Measurements from ENCODE around the gene ASIC4. TPM values are rescaled to one million over a fixed set of nuclear protein-coding genes. Genes with fewer than 3 reads are reported as not detected.
A peak's percentile ranks its signal among the peaks of the same experiment; 100 is the strongest.

ASIC4 gene
- total and polyA plus RNA-seq, 9 of the 15 experiments (the other 6 are each of a cell fraction or from before 2014, with no cell fraction given): 0.07 to 19.2 (median 4.8) TPM

DNA sequence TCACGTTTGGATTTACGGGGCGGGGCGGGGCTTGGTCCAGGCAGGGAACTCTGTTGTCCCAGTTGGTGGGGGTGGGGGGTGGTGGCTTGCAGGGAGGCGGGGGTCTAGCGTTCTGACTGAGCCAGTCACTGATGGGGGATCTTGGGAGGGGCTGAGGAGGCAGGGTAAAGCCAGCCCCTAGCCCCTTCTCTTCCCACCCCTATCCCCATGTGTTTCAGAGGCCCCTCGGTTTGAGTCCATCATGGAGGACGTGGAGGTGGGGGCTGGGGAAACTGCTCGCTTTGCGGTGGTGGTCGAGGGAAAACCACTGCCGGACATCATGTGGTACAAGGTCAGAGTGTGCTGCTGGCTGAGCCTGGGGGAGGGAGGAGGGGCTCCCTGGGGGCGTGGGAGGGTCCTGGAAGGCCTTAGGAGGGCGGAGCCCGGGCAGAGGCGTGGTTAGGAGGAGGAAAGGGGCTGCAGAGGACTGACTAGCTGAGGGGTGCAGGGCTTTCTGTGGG lies 37.6 kb upstream of the ASIC4 start:
- Histone ChIP-seq H3K36me3 (ENCODE audit: control insufficient read depth, insufficient read depth, low read length) (no peaks in the 10 kb centered on the region), H3K27ac (ENCODE audit: extremely low read depth, low read depth, low read length) (no peak overlapping the region), H4K20me1 (replicated peaks; ENCODE audit: control insufficient read depth, insufficient read depth, low read length) (no peaks in the 10 kb centered on the region; the same call in 1 of the 2 replicates), H3K9me3 (replicated peaks; ENCODE audit: control insufficient read depth, insufficient read depth, low read depth, low read length) (no peaks in the 10 kb centered on the region), H3K9me1 (ENCODE audit: control insufficient read depth, insufficient read depth, low read length) (no peaks in the 10 kb centered on the region), H3K27me3 (ENCODE audit: control insufficient read depth in 2 of 2, insufficient read depth in 2 of 2, low read length in 2 of 2) (no peaks in the 10 kb centered on the region), H3K4me2 (ENCODE audit: insufficient read depth, low read length) (0 out of 2 replicates have a peak overlapping the region, but pooled peaks have one; percentile 18), H3K9ac (ENCODE audit: insufficient read depth in 1 of 2, low read depth in 2 of 2, low read length in 2 of 2) (no peak overlapping the region), H2AFZ (ENCODE audit: low read depth, low read length) (no peak overlapping the region), H3K79me2 (ENCODE audit: control insufficient read depth, insufficient read depth, low read length) (no peaks in the 10 kb centered on the region), H3K4me1 (replicated peaks in 1 of 2; ENCODE audit: control insufficient read depth in 2 of 2, insufficient read depth in 2 of 2, low read length in 2 of 2) (peaks cover 7 to 53% of the 10 kb centered on the region in 2 experiments; a peak in 4 of 5 replicates), H3K4me3 (no peak overlapping the region)
- intact Hi-C loops (cut with micrococcal nuclease): loop anchor here (1.0 to 5.0 kb wide), 4 partner anchors 18 to 74 kb away; no protein-coding TSS in a partner anchor
- TF ChIP-seq ZBTB7A (IDR thresholded peaks at IDR 0.05; ENCODE audit: borderline replicate concordance, control insufficient read depth, low read depth, low read length) (peak; percentile 38; the same call in 1 of the 2 replicates), NONO (IDR thresholded peaks at IDR 0.05; ENCODE audit: low read depth in 2 of 2, low read length in 1 of 2) (no peak), ZNF263 (CRISPR knock-in tag; IDR thresholded peaks at IDR 0.05; ENCODE audit: borderline replicate concordance) (no peak), SETDB1 (IDR thresholded peaks at IDR 0.05; ENCODE audit: low read length) (no peak)
- peak; percentile 24 for ATAC-seq
- FAIRE-seq: no peak
- DNase-seq (ENCODE audit: extremely low read depth in 1 of 4, low spot score in 3 of 4): peak; percentile 43 to 68 (median 64)
- ChIA-PET POLR2A (interaction anchor here (0.6 to 1.1 kb wide), 3 partner anchors 9 to 41 kb away, joined by 3 to 4 read pairs (median 3); no protein-coding TSS in a partner anchor), CTCF (ENCODE audit: low intra/inter-chr PET ratio) (interaction anchor here (0.7 to 3.1 kb wide), 4 partner anchors 18 to 53 kb away, joined by 3 to 20 read pairs (median 4); no protein-coding TSS in a partner anchor)
- BruUV-seq (replicated peaks): no TSS peak
- 14% methylated on average over 7 of the region's 16 CpGs for WGBS (ENCODE audit: insufficient coverage, low coverage, missing lambda C conversion rate)
- in situ Hi-C loops (cut with MboI): loop anchor here (10.0 kb wide), 1 partner anchor 48 kb away; no protein-coding TSS in a partner anchor

Data from K562 (cell line).